Glomerular visceral epithelial cell (primary cell): ENCODE data around the gene IRS1.
A peak's percentile ranks its signal among the peaks of the same experiment; 100 is the strongest.

Experiments used
- DNase-seq: peaks from one replicate; pipeline ENCODE4 v3.0.0-alpha.2; 2016; ENCODE audit errors: extremely low spot score

IRS1 gene

DNA sequence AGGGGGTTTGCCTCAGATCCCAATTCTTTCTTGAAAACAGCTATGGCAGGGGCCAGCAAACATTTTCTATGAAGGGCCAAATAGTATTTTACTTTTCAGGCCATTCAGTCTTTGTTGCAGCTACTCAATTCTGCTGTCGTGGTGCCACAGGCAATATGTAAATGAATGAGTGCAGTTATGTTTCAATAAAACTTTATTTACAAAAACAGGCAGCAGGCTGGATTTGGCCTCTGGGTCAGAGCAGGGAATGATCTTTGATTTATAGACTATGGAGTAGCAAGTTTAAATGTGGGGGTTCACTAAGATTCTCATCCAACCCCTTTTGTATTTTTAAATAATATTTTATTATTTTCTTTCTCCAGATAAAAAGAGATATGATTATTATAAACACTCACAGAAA is 72.4 kb downstream of the IRS1 start:
- DNase-seq: no peak

DNA sequence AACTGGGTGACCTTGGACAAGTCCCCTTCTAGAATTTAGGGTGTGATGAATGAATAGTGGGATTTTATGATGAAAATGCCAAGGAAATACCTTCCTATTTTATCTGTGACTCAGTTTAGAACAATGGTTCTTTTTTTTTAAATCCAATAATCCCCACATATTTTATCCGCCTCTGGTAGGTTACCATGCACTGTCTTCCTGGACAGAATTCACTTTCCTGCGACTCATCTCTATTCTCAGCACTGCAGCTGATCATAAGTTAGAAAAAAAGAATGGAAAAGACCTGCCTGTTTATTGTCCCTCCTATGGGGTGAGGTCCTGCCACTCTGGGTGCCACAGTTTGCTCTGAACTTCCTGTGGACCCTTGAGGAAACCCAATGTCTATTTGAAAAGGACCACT is 73.1 kb downstream of the IRS1 start:
- no peak for DNase-seq

DNA sequence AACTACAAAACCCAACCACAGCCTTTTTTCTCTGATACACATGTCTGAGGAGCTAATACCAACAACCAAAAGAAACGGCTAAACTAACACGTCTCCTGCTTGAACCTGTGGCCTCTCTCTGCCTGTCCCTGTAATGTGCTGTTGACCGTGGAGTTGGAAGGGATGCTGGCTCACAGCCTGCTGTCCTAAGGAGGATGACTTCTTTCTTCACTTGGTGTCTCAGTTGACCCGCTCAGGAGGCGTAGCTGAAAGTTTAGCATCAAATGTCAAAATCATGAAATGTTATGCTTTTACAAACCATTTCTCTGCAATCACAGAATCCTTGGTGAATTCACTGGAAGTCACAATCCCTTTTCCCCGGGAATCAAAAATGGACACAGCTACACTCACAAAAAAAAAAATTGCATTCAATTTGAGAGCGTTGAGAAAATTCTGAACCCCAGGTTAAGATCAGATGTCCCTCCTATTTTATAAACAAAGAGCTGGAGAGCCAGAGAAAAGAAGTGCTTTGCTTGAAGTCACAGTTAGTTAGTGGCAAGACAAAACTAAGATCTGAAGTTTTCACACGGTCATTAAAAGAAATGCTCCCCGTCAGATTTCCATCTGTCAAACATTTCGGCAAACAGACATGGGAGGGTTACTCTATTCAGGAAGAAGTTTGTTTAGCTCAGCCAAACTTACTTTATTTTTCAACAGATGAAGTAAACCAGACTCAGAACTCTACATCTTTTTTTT is 74.3 kb downstream of the IRS1 start:
- no peak for DNase-seq

DNA sequence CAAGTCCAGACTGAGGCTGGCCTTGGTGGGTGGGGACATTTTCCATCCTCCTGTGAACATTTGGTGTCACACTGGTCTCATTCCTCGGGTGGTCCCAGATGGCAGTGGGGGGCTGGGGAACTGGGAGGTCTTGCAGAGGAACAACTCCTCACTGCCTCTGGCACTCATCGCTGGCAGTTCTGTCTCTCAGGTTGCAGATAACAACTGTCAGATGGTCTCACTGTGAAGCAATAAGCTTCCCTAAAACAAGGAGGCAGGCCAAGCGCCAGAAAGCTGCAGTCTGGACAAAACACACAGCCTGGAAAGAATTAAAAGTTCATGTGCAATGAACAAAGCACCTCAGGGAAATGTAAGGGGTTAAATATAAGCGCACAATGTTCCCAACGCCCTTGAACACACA is 78.1 kb downstream of the IRS1 start:
- DNase-seq: no peak

DNA sequence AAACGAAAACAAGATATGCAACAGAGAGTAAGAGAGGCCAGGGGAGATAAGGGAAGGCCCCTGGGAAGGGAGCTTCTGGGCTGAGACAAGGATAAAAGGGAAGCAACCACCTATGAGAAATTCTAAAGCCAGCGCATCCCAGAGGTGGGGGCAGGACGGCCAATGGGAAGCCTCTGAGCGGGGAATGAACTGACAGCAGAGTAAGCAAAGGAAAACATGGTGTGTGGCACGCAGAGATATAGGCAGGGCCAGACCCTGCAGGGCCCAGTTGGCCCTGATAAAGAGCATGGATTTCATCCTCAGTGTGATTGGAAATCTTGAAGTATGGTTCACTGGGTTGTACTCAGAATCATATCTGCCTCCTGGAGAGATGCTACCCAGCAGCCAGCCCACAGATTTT is 78.7 kb downstream of the IRS1 start:
- DNase-seq: no peak

DNA sequence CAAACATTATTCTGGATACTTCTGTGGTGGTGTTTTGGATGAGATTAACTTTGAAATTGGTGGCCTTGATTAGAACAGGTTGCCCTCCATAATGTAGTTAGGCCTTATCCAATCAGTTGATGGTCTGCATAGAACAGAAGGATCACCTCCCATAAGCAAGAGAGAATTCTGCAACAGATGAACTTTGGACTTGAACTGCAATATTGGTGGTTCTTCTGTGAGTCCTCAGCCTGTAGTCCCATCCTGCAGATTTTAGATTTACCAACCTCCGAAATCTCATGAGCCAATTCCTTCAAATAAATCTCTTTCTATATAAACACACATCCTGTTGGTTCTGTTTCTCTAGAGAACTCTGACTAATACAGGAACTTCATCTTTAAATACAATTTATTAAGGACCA is 81.9 kb downstream of the IRS1 start:
- no peak for DNase-seq

DNA sequence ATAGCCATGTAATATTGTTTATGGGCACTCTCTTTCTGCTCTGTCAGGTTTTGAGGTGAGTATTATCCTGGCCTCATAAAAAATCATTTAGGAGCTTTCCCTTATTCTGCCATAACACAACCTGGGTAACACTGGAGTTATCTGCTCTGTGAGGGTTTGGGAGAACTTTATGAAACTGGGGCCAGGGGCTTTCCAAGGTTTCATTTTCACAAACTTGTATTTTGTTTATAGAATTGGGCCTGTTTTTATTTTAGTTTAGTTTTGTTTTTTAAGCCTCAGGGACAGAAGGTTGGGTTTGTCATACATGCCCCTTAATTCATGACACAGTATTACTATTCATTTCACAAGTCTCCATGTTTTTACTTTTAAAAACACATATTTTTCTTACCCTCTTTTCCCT is 83.5 kb downstream of the IRS1 start:
- DNase-seq: no peak

DNA sequence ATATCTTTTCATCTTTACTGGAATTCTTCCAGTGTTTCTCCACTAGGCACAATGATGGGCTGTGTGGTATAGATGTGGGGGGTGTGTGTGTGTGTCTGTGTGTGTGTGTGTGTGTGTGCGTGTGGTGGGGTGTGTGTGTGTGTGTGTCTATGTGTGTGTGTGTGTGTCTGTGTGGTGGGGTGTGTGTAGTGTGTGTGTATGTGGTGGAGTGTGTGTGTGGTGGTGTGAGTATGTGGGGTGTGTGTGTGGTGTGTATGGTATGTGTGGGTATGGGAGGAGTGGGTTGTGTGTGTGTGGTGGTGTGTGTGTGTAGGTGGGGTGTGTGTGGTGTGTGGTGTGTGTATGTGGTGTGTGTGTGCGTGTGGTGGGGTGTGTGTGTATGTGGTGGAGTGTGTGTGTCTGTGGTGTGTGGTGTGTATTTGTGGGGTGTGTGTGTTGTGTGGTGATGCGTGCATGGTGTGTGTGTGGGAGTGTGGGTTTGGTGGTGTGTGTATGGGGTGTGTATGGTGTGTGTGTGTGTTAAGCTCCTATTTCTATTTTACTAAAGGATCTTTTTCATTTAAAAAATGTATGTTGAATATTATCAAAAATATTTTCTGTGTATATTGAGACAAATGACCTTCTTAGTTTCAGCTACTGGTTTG is 84.2 kb downstream of the IRS1 start:
- no peak for DNase-seq

DNA sequence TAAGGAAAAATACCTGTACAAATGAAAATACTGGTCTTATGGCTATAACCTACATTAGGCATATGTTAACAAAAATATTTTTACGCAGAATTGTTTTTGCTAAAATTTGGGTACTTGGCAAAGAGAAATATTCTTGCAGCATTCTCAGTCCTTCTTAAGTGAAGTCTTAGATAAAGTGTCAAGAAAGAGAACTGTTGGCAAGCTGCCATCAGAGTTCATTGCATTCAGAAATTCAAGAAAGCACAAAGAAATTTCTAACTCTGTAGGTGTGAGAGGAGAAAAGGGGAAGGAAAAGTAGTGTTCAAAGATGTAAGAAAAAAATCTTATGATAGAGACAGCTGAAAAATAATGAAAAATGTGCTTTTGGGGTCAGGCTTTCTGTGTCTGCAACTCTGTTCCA is 86.7 kb downstream of the IRS1 start:
- DNase-seq: no peak

DNA sequence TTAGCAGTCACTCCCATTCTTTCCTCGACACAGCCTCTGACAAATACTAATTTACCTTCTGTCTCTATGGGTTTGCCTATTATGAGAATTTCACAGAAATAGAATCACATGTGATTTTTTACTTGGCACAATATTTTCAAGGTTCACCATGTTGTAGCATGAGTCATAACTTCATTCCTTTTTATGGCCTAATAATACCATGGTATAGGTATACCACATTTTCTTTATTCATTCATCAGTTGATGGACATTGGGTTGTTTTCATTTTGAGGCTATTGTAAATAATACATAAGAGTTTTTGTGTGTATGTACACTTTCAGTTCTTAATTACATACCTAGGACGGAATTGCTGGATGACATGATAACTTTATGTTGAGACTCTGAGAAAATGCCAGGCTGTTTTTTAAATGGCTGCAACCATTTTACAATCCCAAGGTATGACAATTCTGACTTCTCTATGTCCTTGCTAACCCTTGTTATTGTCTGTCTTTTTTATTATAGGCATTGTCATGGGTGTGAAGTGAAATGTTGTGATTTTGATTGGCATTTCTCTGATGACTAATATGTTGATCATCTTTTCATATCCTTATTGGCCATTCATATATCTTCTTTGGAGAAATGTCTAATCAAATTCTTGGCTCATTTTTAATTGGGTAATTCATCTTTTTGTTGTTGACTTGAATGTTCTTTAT is 87.9 kb downstream of the IRS1 start:
- no peak for DNase-seq

DNA sequence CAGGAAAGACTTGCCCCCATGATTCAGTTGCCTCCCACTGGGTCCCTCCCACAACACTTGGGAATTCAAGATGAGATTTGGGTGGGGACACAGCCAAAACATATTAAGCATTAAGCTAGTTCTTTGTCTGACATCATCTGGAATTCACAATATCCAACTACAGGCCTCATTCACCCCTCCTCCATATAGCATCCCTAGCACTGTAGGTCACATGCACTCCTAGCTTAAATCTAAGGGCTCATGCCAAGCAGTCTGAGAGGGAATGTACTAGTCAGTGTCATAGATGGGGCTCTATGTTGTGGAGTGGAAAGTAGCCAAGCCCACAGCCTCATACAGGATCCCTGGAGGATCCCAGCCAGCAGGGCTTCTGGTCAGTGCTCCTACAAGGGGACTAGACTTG is 92.1 kb downstream of the IRS1 start:
- no peak for DNase-seq

DNA sequence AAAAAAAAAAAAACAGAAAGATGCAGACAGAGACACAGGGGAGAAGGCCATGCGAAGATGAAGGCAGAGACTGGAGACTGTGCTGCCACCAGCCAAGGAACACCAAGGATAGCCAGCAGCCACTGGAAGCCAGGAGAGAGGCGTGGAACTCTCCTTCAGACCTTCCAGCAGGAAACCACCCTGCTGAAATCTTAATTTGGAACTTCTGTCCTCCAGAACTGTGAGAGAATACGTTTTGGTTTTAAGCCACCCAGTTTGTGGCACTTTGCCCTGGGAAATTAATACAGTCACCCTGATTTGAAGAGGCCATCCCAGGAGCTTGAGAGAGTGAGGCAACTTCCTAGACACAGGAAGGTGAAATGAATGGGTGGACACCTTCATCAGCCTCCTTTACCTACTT is 93.7 kb downstream of the IRS1 start:
- no peak for DNase-seq

DNA sequence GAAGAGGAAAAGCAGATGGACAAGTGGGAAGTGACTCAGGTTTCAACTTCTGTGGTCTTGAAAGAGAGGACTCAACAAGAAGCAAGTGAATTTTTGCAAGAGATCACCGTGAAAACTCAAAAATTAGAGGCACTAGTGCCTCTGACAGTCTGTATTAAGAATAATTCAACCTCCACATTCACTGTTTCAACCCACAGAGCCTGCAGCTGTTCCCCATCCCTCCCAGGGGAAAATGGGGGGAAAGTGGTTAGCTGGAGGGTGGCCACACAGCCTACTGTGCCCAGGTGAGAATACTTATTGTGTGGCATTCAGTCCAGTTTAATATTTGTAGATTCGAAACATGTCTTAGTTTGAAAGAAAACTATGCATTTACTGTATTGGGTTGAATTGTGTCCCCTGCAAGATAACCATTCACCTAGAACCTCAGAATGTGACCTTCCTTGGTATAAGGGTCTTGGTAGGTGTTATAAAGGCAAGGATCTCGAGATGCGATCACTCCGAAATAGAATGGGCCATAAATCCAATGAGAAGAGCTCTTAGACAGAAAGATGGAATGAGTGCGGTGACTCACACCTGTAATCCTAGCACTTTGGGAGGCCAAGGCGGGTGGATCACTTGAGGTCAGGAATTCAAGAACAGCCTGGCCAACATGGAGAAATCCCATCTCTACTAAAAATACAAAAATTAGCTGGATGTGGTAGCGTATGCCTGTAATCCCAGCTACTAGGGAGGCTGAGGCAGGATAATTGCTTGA is 94.3 kb downstream of the IRS1 start:
- no peak for DNase-seq

DNA sequence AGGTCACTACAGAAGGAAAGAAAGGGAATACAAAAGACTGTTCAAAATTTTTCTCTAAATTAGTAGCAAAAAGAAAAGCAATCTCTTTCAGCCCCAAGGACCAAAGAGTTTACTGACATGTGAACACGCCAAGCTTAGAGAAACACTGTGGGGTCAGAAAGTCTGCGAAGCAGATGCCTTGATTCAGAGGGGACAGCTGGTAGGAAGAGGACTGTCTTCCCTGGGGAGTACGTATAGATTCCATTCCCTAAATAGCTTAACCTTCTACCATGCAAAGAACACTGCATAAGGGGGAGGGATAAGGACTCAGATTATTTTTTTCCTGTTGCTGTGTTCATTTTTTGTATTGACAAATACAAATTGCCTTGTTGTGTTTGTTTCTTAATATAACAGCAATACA is 96.1 kb downstream of the IRS1 start:
- no peak for DNase-seq

DNA sequence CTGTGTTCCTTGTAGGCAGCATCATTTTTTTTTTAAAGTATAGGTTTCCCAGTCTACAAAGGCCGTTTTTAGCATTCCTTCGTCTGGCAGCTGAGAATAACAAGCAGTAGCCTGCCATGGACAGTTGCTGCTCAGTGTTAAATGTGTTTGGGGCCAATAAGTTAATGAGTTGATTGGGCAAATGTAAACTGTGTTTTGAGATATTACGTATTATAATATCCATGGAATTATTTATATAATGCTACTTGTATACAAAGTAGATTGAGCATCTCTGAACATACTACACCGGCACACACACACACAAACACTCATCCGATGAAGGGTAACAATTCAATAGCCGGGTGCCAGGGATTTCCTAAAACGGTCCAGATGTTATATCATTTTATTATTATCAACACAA is 97.2 kb downstream of the IRS1 start:
- DNase-seq: no peak

DNA sequence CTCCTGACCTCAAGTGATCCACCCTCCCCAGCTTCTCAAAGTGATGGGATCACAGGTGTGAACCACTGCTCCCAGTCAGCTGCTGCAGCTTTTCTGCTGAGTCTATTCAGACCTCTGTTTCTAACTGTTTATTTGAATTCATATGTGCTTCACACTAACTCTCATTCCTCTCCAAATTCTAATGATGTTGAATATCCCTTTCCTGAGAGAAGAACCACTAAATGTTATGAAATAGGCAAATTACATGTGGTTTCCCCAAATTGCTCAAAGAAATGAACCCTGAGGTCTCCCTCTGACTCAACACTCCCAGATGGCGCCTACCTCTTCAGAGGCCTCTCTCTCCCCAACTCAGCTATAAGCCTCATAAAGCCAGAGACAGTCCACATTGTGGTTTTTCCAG is 98.6 kb downstream of the IRS1 start:
- peak; percentile 81 for DNase-seq

DNA sequence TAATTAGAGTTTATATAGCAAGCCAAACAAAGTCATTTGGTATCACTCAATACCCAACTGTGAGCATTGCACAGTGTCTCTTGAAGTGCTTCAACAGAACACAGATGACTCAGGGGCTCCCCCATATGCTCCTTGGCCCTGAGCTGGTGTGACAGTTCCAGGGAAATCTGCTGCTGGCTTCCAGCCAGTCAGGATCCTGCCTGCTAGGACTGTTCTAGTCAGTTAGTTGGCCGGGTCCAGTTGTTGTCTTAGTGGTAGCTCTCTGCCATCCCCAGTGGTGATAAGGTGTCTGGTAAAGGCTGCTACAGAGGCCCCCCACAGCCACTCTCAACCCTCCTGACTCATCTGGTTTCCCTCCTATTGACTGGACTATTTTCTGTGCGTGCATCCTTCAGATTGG is 100.3 kb downstream of the IRS1 start:
- DNase-seq: peak; percentile 68

DNA sequence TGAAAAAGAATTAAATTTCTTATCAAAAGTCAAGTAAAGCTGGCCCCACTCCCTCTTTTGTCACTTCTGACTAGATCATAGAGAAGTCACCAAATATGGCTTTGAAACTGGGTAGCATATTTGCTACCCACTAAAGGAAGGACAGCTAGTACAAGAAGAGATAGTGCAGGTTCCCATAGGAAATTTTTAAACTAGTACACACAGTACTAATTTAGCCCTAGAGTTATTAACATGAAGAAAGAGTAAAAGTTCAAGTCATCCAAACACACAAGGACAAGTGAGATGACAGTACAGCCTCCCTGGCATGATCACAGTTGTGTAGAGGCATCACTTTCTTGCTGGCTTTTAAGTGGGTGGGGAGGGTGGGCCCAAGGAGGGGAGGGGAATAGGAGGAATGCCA is 100.9 kb downstream of the IRS1 start:
- DNase-seq: no peak

DNA sequence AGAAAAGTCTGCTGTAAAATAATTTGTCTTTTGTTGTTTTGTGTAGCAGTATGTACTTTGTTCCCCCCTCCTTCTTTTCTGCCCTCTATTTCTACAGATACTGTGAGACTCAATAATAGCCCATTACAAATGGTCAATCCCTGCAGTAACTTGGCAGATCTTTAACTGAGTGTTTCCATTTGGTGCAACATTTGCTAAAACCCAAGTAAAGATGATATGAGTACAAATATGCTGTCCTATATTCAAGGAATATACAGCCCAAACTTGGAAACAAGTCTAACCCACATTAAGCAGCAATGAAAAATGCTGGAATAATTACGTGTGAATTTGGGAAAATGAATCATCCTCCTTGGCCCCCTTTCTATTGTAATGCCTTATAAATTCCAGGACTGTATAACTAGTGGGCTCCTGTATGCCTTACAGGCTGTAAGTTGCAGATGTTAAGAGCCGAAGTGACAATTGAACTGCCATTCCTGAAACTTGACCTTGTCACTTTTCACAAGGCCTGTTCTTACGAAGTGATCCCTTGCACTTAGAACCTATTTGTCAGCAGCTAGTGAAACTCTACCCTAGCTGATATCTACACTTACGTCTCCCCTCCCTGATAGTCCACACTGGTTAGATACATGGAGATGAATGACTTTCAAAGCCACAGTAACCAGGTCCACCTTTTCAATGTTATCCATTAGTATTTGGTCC is 104.9 kb downstream of the IRS1 start:
- DNase-seq: no peak

DNA sequence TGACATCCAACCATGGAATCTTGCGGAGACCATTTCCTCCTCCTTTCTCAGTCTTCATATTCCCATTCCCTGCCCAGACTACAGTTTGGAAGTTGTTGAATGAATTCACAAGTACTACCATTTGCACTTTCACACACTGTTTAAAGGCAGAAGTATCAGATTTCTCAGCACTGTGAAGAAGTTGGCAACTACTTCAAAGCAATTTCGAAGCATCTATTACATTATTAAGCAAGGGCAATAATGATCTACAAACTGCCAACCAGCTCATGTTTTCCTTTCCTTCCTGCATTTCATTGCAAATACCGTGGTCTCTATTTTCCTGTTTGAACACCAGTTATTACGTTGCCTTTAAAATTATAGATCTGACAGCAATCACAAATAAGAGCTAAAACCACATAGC is 105.5 kb downstream of the IRS1 start:
- DNase-seq: no peak

DNA sequence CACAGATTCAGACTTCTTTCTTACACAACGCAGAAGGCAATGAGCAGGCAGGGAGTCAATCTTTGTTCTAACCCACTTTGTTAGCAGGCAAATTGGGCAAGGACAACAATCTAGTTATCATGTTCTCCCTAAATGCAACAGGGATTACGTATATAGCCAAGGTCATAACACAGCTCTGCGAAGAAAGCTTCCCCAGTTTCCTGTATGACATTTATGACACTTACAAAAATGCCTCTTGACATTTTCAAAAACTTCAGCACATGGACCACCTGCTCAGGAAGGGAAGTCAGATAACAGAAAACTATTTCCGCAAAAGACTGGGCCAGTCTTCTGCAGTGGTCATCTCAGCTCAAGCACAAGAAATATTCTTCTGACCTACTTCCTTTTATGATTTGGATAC is 106.1 kb downstream of the IRS1 start:
- no peak for DNase-seq

DNA sequence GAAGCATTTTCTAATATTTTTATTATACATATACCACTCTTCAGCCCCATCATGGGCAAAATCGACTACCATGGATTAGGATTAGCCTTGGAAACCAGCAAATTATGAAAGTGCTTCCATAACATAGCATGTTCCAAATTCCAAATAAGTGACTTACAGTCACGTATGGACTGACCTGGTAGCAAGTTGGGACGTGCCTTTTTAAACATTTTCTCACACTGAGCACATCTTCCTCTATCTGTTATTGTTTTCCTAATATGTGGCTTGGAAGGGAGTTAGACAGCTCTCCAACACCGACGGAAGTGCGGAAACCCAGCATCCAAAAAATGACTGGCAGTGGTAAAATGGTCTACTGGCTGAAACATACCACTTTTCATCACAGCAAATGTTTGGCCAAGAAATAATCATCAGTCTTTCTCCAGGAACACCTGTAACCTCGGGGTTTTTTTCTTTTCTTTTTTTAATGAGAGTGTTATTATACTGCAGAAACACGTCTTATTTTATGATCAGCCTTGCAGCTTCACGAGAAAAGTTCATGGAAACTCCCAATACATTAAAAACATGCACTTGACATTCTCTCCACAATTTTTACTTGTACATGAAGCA is 107.0 kb downstream of the IRS1 start:
- no peak for DNase-seq
